Trophoblast cell (in vitro differentiated cells and primary cell): ENCODE data around the gene CENPT.

Experiments used
- DNase-seq, 2 donors: peaks; one replicate each; pipeline ENCODE4 v3.0.0-alpha.2; 2016
- H2AFZ ChIP-seq: 2 replicates; pipeline ENCODE4 v1.6.1; 2013; ENCODE audit warnings: low read length, moderate library complexity, mild to moderate bottlenecking; ENCODE audit not compliant: insufficient read depth, poor library complexity
- H2AK5ac ChIP-seq: 2 replicates; pipeline ENCODE4 v1.6.1; 2013; ENCODE audit warnings: mild to moderate bottlenecking, low read length
- H2BK120ac ChIP-seq: 2 replicates; pipeline ENCODE4 v1.6.1; 2013; ENCODE audit warnings: low read length, mild to moderate bottlenecking, moderate library complexity; ENCODE audit not compliant: insufficient read depth, poor library complexity
- H2BK12ac ChIP-seq: 2 replicates; pipeline ENCODE4 v1.6.1; 2013; ENCODE audit warnings: mild to moderate bottlenecking, low read length, moderate library complexity
- H2BK5ac ChIP-seq: 2 replicates; pipeline ENCODE4 v1.6.1; 2013; ENCODE audit warnings: low read length, low read depth, moderate library complexity, mild to moderate bottlenecking; ENCODE audit not compliant: poor library complexity
- H3K14ac ChIP-seq: 2 replicates; pipeline ENCODE4 v1.6.1; 2013; ENCODE audit warnings: mild to moderate bottlenecking, low read length
- H3K18ac ChIP-seq: 2 replicates; pipeline ENCODE4 v1.6.1; 2013; ENCODE audit warnings: mild to moderate bottlenecking, low read length
- H3K23ac ChIP-seq: 2 replicates; pipeline ENCODE4 v1.6.1; 2013; ENCODE audit warnings: low read length
- H3K27ac ChIP-seq: 2 replicates; pipeline ENCODE4 v1.5.1; 2013; ENCODE audit warnings: low read depth, mild to moderate bottlenecking, inconsistent platforms, low read length, moderate library complexity
- H3K27me3 ChIP-seq: 2 replicates; pipeline ENCODE4 v1.6.1; 2013; ENCODE audit warnings: inconsistent platforms, mild to moderate bottlenecking, low read length, moderate library complexity; ENCODE audit not compliant: insufficient read depth
- H3K36me3 ChIP-seq, 2 experiments: 1 replicate in 1 of 2; 2 replicates in 1 of 2; pipeline ENCODE4 v1.6.1; 2013; ENCODE audit warnings: low read length in 2 of 2, mild to moderate bottlenecking in 2 of 2, moderate library complexity in 1 of 2; ENCODE audit not compliant: insufficient read depth in 2 of 2, control insufficient read depth in 1 of 2
- H3K4ac ChIP-seq: 2 replicates; pipeline ENCODE4 v1.6.1; 2013; ENCODE audit warnings: low read depth, mild to moderate bottlenecking, low read length, moderate library complexity
- H3K4me1 ChIP-seq, 2 experiments: 1 replicate in 1 of 2; 2 replicates in 1 of 2; pipeline ENCODE4 v1.6.1; 2013; ENCODE audit warnings: low read length in 2 of 2, mild to moderate bottlenecking in 2 of 2, moderate library complexity in 1 of 2; ENCODE audit not compliant: insufficient read depth in 2 of 2, control insufficient read depth in 1 of 2
- H3K4me2 ChIP-seq: 2 replicates; pipeline ENCODE4 v1.6.1; 2013; ENCODE audit warnings: inconsistent platforms, mild to moderate bottlenecking, low read length, moderate library complexity
- H3K4me3 ChIP-seq: 2 replicates; pipeline ENCODE4 v1.5.1; 2013; ENCODE audit warnings: mild to moderate bottlenecking, low read depth, low read length, inconsistent platforms
- H3K79me1 ChIP-seq: one replicate; pipeline ENCODE4 v1.6.1; 2013; ENCODE audit warnings: low read length
- H3K79me2 ChIP-seq: 2 replicates; pipeline ENCODE4 v1.6.1; 2013; ENCODE audit warnings: low read length, mild to moderate bottlenecking; ENCODE audit not compliant: control insufficient read depth, insufficient read depth, poor library complexity
- H3K9ac ChIP-seq: 2 replicates; pipeline ENCODE4 v1.6.1; 2013; ENCODE audit warnings: mild to moderate bottlenecking, low read length
- H3K9me3 ChIP-seq: 2 replicates; pipeline ENCODE4 v1.6.1; 2013; ENCODE audit warnings: low read depth, mild to moderate bottlenecking, control low read depth, inconsistent platforms, low read length; ENCODE audit not compliant: insufficient read depth
- H4K12ac ChIP-seq: 2 replicates; pipeline ENCODE4 v1.6.1; 2013; ENCODE audit warnings: low read depth, mild to moderate bottlenecking, low read length, moderate library complexity
- H4K8ac ChIP-seq: 2 replicates; pipeline ENCODE4 v1.6.1; 2013; ENCODE audit warnings: low read depth, mild to moderate bottlenecking, low read length, moderate library complexity
- H4K91ac ChIP-seq: one replicate; pipeline ENCODE4 v1.6.1; 2013; ENCODE audit warnings: low read depth, mild to moderate bottlenecking, low read length, moderate library complexity
- WGBS: extraction: QIAGEN DNeasy Blood & Tissue Kit; methylation state at CpG from one replicate; pipeline ENCODE4 v1.1.7; 2013; ENCODE audit warnings: missing lambda C conversion rate; ENCODE audit not compliant: insufficient read length, insufficient coverage; ENCODE audit errors: extremely low coverage; 5-methylcytosine and 5-hydroxymethylcytosine counted together

CENPT gene

DNA sequence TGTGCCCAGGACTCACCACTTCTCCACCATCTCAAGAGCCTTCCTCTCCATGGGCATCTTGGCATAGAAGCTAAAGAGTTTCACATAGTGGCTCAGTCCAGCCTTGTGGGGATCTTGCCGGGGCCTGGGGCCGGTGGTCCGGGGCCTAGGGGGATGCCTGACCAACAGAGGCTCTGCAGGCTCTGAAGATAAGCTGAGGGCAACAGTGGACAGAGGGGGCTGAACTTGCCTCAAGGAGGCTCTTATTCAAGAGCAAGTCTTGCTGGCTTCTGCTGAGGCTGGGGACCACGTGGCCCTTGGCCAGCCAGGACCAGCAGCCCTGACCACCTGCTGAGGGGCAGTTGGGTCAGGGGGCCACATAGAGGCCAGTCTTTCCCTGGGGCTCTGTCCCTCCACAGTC, 18.8 kb downstream of the CENPT start:
- Histone ChIP-seq H3K4ac (no peak overlapping the region), H2AFZ (no peak overlapping the region), H3K27me3 (no peaks in the 10 kb centered on the region), H3K4me2 (no peak overlapping the region), H2BK5ac (no peak overlapping the region), H2BK120ac (no peak overlapping the region), H3K4me1 (peaks cover 8 to 16% of the 10 kb centered on the region in 2 experiments), H3K4me3 (no peak overlapping the region), H4K8ac (no peak overlapping the region), H2AK5ac (no peak overlapping the region), H3K9me3 (peaks cover 9% of the 10 kb centered on the region), H4K12ac (no peak overlapping the region), H3K79me1 (peaks cover 4% of the 10 kb centered on the region), H4K91ac (no peak overlapping the region), H3K23ac (no peak overlapping the region), H3K27ac (no peak overlapping the region), H3K79me2 (peaks cover 6% of the 10 kb centered on the region), H2BK12ac (no peak overlapping the region), H3K36me3 (peaks cover 69 to 70% of the 10 kb centered on the region in 2 experiments), H3K18ac (no peak overlapping the region), H3K14ac (no peak overlapping the region), H3K9ac (no peak overlapping the region)
- DNase-seq, result no peak
- no CpG with 5 or more reads among the region's 4 CpGs for WGBS

DNA sequence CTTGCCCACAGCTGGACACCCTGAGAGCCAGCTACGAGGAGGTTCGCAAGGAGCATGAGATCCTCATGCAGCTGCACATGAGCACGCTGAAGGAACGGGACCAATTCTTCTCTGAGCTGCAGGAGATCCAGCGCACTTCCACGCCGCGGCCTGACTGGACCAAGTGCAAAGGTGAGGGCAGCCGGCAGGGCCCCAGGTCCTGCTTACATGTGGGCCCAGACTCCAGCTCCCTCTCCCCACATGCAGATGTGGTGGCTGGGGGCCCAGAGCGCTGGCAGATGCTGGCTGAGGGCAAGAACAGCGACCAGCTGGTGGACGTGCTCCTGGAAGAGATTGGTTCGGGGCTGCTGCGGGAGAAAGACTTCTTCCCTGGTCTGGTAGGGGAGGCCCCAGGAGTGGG, 21.6 kb downstream of the CENPT start:
- Histone ChIP-seq H2AK5ac (no peak overlapping the region), H3K79me2 (no peaks in the 10 kb centered on the region), H2BK5ac (no peak overlapping the region), H3K4me3 (no peak overlapping the region), H3K27me3 (no peaks in the 10 kb centered on the region), H4K8ac (no peak overlapping the region), H4K12ac (no peak overlapping the region), H3K36me3 (peaks cover 53% of the 10 kb centered on the region in 2 experiments), H3K14ac (no peak overlapping the region), H3K9ac (no peak overlapping the region), H3K23ac (no peak overlapping the region), H2AFZ (no peak overlapping the region), H4K91ac (no peak overlapping the region), H3K9me3 (peaks cover 6% of the 10 kb centered on the region), H3K18ac (no peak overlapping the region), H3K27ac (no peak overlapping the region), H3K79me1 (peaks cover 2% of the 10 kb centered on the region), H3K4me2 (no peak overlapping the region), H3K4ac (no peak overlapping the region), H2BK120ac (no peak overlapping the region), H3K4me1 (peaks cover 8 to 9% of the 10 kb centered on the region in 2 experiments), H2BK12ac (no peak overlapping the region)
- DNase-seq, result no peak
- no CpG with 5 or more reads among the region's 14 CpGs for WGBS

DNA sequence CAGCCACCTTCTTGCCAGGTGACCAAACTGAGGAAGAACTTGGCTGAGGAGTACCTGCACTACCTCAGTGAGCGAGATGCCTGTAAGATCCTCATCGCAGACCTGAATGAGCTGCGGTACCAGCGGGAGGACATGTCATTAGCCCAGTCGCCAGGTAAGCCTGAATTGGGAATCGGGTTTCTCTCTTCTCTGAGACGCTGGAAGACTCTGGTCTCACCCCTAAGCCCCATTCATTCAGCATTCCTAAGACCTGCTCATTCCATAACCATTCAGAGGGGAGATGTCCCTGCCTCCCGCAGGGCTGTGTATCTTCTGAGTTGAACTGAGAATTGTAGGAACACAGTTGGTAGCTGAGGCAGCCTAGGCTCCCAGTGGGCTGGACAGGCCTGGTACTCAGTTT, 22.4 kb downstream of the CENPT start:
- Histone ChIP-seq H2BK120ac (no peak overlapping the region), H3K23ac (no peak overlapping the region), H2AK5ac (no peak overlapping the region), H3K36me3 (peaks cover 45% of the 10 kb centered on the region in 2 experiments), H4K91ac (no peak overlapping the region), H3K4me1 (peaks cover 8 to 9% of the 10 kb centered on the region in 2 experiments), H3K18ac (no peak overlapping the region), H3K4ac (no peak overlapping the region), H3K27ac (no peak overlapping the region), H3K9ac (no peak overlapping the region), H4K12ac (no peak overlapping the region), H3K14ac (no peak overlapping the region), H3K79me1 (peaks cover 2% of the 10 kb centered on the region), H3K9me3 (peaks cover 6% of the 10 kb centered on the region), H2BK5ac (no peak overlapping the region), H3K27me3 (no peaks in the 10 kb centered on the region), H2AFZ (no peak overlapping the region), H3K4me2 (no peak overlapping the region), H2BK12ac (no peak overlapping the region), H3K4me3 (no peak overlapping the region), H3K79me2 (no peaks in the 10 kb centered on the region), H4K8ac (no peak overlapping the region)
- WGBS, result no CpG with 5 or more reads among the region's 8 CpGs
- no peak for DNase-seq

DNA sequence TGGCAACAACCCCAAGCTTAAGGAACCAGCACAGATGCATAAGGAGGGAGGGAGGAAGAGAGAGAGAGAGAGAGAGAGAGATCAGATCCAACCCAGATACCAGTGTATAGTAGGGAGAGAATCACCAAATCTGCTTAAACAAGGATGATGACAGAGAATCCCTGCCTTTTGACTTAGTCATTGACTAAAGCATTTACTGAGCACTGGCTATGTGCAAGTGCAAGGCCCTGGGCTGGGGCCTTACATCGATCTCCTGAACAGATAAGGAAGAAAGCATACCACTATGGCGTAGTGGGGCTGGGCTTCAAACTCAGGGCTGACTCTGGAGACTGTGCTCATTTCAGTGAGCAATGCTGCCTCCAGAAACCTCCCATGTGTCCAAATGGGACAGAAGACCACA, 25.0 kb downstream of the CENPT start:
- Histone ChIP-seq H4K91ac (no peak overlapping the region), H3K27me3 (no peaks in the 10 kb centered on the region), H3K27ac (no peak overlapping the region), H3K4me2 (no peak overlapping the region), H3K9me3 (peaks cover 4% of the 10 kb centered on the region), H3K14ac (no peak overlapping the region), H3K4me1 (peaks cover 8 to 9% of the 10 kb centered on the region in 2 experiments), H3K23ac (no peak overlapping the region), H2BK120ac (no peak overlapping the region), H4K8ac (no peak overlapping the region), H3K4ac (no peak overlapping the region), H3K9ac (no peak overlapping the region), H2BK5ac (no peak overlapping the region), H2AFZ (no peak overlapping the region), H4K12ac (no peak overlapping the region), H2AK5ac (no peak overlapping the region), H2BK12ac (no peak overlapping the region), H3K79me2 (no peaks in the 10 kb centered on the region), H3K79me1 (peaks cover 2% of the 10 kb centered on the region), H3K18ac (no peak overlapping the region), H3K4me3 (no peak overlapping the region), H3K36me3 (peaks cover 19 to 20% of the 10 kb centered on the region in 2 experiments)
- WGBS, result no CpG with 5 or more reads among the region's 2 CpGs
- peak; percentile 90 to 94 for DNase-seq
